Astrocyte (in vitro differentiated cells and primary cell): Measurements from ENCODE around the gene OR6S1.

Experiments
- EZH2 ChIP-seq: IDR thresholded peaks from 2 replicates; pipeline ENCODE4 v1.6.1; 2012; ENCODE audit warnings: mild to moderate bottlenecking, low read length, inconsistent platforms; ENCODE audit not compliant: insufficient read depth
- TF ChIP-seq, protein P1 (sequence below): IDR thresholded peaks from 2 replicates; pipeline ENCODE4 v1.5.1; 2011; ENCODE audit warnings: low read depth, mild to moderate bottlenecking, inconsistent platforms, low read length, moderate library complexity; ENCODE audit not compliant: insufficient read depth

DNA sequence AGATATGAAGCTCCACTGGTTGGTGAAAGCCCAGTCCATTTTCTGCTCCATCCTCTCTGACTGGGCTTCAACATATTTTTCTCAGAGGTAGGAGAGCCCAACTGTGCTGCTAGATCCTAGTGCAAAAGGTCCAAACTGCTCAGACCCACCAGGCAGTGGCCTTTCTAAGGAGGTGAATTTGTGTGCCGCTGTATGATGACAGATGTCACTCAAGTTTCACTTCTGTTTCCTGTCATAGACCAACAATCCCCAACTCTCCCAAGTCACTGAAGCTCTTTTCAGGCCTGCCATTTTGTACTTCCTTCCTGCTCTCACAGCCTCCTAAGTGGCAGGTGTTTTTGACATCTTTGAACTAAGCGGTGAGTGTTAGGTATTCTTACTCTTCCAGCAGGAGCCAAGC, 26.5 kb upstream of the OR6S1 start:
- TF ChIP-seq, protein P1, sequence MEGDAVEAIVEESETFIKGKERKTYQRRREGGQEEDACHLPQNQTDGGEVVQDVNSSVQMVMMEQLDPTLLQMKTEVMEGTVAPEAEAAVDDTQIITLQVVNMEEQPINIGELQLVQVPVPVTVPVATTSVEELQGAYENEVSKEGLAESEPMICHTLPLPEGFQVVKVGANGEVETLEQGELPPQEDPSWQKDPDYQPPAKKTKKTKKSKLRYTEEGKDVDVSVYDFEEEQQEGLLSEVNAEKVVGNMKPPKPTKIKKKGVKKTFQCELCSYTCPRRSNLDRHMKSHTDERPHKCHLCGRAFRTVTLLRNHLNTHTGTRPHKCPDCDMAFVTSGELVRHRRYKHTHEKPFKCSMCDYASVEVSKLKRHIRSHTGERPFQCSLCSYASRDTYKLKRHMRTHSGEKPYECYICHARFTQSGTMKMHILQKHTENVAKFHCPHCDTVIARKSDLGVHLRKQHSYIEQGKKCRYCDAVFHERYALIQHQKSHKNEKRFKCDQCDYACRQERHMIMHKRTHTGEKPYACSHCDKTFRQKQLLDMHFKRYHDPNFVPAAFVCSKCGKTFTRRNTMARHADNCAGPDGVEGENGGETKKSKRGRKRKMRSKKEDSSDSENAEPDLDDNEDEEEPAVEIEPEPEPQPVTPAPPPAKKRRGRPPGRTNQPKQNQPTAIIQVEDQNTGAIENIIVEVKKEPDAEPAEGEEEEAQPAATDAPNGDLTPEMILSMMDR = no peak
- TF ChIP-seq EZH2 = no peak
